ENCODE results near the gene DIPK1A. TPM values are rescaled to one million over a fixed set of nuclear protein-coding genes. Genes with fewer than 3 reads are reported as not detected.

The DIPK1A gene
- polyA plus RNA-seq, 2 of the 4 experiments (the other 2 are of a cell fraction) = 12.4 to 21.1 TPM

DNA sequence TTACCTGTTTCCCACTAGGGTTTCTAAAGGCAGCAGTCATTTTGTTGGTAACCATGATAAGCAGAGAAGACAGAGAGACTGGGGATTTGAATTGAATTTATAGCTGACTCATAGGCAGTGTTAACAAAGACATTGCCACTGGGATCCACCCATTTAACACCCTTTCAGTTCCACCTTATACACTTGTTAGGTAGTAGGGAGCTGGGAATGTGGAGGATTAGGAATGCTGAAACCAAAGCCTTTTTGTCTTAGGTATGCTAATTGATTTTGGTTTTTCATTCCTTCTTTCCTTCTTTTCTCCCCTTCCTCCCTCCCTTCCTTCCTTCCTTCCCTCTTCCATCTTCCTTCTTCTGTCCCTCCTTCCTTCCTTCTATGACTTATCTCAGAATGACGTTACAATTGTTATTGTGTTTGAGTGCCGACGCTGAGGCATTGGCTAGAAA, 168.9 kb downstream of the DIPK1A start:
- TF ChIP-seq NFE2L2 (conservative IDR thresholded peaks at IDR 0.05; ENCODE audit: low read length) = no peak
- no peak for TF ChIP-seq CBX2 (IDR thresholded peaks at IDR 0.05; ENCODE audit: borderline replicate concordance, low read depth)
- no peak for TF ChIP-seq EHF (CRISPR knock-in tag; IDR thresholded peaks at IDR 0.05)
- TF ChIP-seq HOXB13 (CRISPR knock-in tag; IDR thresholded peaks at IDR 0.05; ENCODE audit: low read depth) = no peak
- no peak for TF ChIP-seq CHD2 (IDR thresholded peaks at IDR 0.05; ENCODE audit: low read length, partially characterized antibody)
- TF ChIP-seq, protein P1, sequence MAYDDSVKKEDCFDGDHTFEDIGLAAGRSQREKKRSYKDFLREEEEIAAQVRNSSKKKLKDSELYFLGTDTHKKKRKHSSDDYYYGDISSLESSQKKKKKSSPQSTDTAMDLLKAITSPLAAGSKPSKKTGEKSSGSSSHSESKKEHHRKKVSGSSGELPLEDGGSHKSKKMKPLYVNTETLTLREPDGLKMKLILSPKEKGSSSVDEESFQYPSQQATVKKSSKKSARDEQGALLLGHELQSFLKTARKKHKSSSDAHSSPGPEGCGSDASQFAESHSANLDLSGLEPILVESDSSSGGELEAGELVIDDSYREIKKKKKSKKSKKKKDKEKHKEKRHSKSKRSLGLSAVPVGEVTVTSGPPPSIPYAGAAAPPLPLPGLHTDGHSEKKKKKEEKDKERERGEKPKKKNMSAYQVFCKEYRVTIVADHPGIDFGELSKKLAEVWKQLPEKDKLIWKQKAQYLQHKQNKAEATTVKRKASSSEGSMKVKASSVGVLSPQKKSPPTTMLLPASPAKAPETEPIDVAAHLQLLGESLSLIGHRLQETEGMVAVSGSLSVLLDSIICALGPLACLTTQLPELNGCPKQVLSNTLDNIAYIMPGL (CRISPR knock-in tag; IDR thresholded peaks at IDR 0.05; ENCODE audit: borderline replicate concordance) = no peak
- TF ChIP-seq, protein P2, sequence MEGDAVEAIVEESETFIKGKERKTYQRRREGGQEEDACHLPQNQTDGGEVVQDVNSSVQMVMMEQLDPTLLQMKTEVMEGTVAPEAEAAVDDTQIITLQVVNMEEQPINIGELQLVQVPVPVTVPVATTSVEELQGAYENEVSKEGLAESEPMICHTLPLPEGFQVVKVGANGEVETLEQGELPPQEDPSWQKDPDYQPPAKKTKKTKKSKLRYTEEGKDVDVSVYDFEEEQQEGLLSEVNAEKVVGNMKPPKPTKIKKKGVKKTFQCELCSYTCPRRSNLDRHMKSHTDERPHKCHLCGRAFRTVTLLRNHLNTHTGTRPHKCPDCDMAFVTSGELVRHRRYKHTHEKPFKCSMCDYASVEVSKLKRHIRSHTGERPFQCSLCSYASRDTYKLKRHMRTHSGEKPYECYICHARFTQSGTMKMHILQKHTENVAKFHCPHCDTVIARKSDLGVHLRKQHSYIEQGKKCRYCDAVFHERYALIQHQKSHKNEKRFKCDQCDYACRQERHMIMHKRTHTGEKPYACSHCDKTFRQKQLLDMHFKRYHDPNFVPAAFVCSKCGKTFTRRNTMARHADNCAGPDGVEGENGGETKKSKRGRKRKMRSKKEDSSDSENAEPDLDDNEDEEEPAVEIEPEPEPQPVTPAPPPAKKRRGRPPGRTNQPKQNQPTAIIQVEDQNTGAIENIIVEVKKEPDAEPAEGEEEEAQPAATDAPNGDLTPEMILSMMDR (IDR thresholded peaks at IDR 0.05) = no peak
- TF ChIP-seq POLR2A (IDR thresholded peaks at IDR 0.05; ENCODE audit: low read length) = no peak
- ChIA-PET POLR2A (no interaction called here), CTCF (interaction anchor here (1.3 to 1.6 kb wide), 3 partner anchors 11 to 39 kb away, joined by 3 read pairs; partner anchors contain the start of gene RPL5)
- H3K4me2 ChIP-seq = peak overlapping the region; percentile 29; the same call in 1 of the 3 replicates
- no peaks in the 10 kb centered on the region for H3K9me3 ChIP-seq
- no peak for ATAC-seq
- 85% methylated on average over 3 of the region's 3 CpGs for WGBS (ENCODE audit: missing lambda C conversion rate)
- FAIRE-seq = no peak
- DNase-seq (ENCODE audit: low read depth in 1 of 2, low spot score in 1 of 2) = peak in 1 of 2 experiments; percentile 22
- peaks cover 7% of the 10 kb centered on the region; the same call in 1 of the 3 replicates for H3K4me1 ChIP-seq
- H3K4me3 ChIP-seq = no peak overlapping the region
- no peak overlapping the region for H3K27ac ChIP-seq

Small RNAs within 50 kb of the gene (small RNA-seq; reads per million reads assigned to genes)
- gene RF00432 = 0 to 2.1 (median 0) reads per million in 6 experiments
- 0 reads per million in 6 experiments for gene RN7SL692P
- gene RNU6-210P = 0 to 0.43 (median 0) reads per million in 6 experiments
- gene RNU6-970P = 0 reads per million in 6 experiments
- 7.2 to 312 (median 22.8) reads per million in 6 experiments for gene SNORA66
- gene SNORD21 = 0 reads per million in 6 experiments

Other genes with a start within 250 kb of the DIPK1A start
- 8.2 and 10.4 TPM in 2 replicates for gene EVI5, start 176.4 kb downstream of the DIPK1A start, polyA plus RNA-seq (2011; rRNA removed)
- gene EVI5, start 176.4 kb downstream of the DIPK1A start, polyA plus RNA-seq (2017; fragmentation: RNase III; extraction: RNeasy Plus Mini Kit Qiagen cat#74134 plus additional on column Dnase treatment) = 9.4 to 11.4 TPM (median 10.2 TPM) in 3 replicates
- gene RPL5, start 129.4 kb downstream of the DIPK1A start, polyA plus RNA-seq (2011; rRNA removed) = 1,649 and 2,015 TPM in 2 replicates
- gene RPL5, start 129.4 kb downstream of the DIPK1A start, polyA plus RNA-seq (2017; fragmentation: RNase III; extraction: RNeasy Plus Mini Kit Qiagen cat#74134 plus additional on column Dnase treatment) = 1,222 to 1,289 TPM (median 1,243 TPM) in 3 replicates
- gene MTF2, start 117.8 kb upstream of the DIPK1A start, polyA plus RNA-seq (2011; rRNA removed) = 29.5 and 31.2 TPM in 2 replicates
- 12.8 to 14.3 TPM (median 13.1 TPM) in 3 replicates for gene MTF2, start 117.8 kb upstream of the DIPK1A start, polyA plus RNA-seq (2017; fragmentation: RNase III; extraction: RNeasy Plus Mini Kit Qiagen cat#74134 plus additional on column Dnase treatment)
- 58.0 and 70.7 TPM in 2 replicates for gene TMED5, start 219.0 kb upstream of the DIPK1A start, polyA plus RNA-seq (2011; rRNA removed)
- gene TMED5, start 219.0 kb upstream of the DIPK1A start, polyA plus RNA-seq (2017; fragmentation: RNase III; extraction: RNeasy Plus Mini Kit Qiagen cat#74134 plus additional on column Dnase treatment) = 38.1 to 44.5 TPM (median 40.4 TPM) in 3 replicates
- 4.6 and 9.8 TPM in 2 replicates for gene CCDC18, start 219.3 kb upstream of the DIPK1A start, polyA plus RNA-seq (2011; rRNA removed)
- 8.5 to 10.3 TPM (median 10.0 TPM) in 3 replicates for gene CCDC18, start 219.3 kb upstream of the DIPK1A start, polyA plus RNA-seq (2017; fragmentation: RNase III; extraction: RNeasy Plus Mini Kit Qiagen cat#74134 plus additional on column Dnase treatment)